Fibroblast of peridontal ligament (primary cell): ENCODE results near the gene TMEM123.

Source experiments
- DNase-seq: peaks from one replicate; pipeline ENCODE4 v3.0.0-alpha.2; 2010; ENCODE audit errors: extremely low read depth

TMEM123 gene

GRCh38 chr11:102361086-102362031 is 91.2 kb downstream of the TMEM123 start:
- DNase-seq, result peak; percentile 76

- no peak for DNase-seq
These were observed 91.9 kb downstream of the TMEM123 start for GRCh38 chr11:102360681-102361080.

DNA sequence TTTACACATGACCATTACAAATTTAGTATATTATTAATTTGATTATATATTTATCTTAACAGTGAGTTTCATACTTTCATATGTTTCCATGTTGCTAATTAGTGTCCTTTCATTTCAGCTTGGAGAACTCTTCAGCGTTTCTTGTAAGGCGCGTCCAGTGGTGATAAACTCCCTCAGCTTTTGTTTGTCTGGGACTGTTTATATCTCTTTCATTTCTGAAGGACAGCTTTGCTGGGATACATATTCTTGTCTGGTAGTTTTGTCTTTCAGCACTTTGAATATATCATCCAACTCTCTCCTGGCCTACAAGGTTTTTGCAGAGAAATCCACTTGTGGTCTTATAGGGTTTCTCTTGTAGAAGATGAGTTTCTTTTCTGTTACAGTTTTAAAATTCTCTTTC is 93.2 kb downstream of the TMEM123 start:
- DNase-seq, result no peak

GRCh38 chr11:102357116-102357515 is 95.4 kb downstream of the TMEM123 start:
- DNase-seq, result no peak

- DNase-seq, result peak; percentile 67
These were observed 104.8 kb downstream of the TMEM123 start for GRCh38 chr11:102347462-102348370.

DNA sequence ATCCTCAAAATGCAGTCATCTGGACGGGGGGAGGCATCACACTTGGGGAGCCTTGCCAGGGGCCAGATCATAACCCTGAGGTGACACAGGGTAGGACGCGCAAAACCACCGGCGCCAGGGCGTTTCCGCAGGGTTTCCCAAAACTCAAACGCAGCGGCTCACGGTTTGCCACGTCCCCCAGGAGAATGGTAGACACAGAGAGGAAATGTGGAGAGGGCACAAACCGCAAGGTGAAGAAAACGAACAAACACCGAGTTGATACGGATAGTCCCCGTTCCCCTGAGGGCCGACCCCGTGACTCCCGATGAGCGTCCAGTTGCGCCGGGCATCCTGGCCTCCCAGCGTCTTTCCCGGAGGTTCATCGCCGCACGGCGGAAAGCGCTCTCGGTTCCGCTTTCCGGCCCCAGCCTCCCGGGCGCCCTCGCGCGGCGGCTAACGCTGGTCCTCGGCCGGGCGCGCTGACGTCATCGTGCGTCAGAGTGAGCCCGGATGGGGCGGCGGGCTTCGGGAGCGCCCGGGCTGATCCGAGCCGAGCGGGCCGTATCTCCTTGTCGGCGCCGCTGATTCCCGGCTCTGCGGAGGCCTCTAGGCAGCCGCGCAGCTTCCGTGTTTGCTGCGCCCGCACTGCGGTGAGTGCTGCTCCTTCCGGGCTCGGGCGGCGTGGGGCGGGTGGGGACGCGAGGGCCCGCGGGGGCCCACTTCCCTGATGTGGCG is 105.7 kb downstream of the TMEM123 start, which contains the start of gene BIRC2:
BIRC2 (plus strand) TSS at position 467 of the 714 bp plus-strand sequence. CDS start 2,641 bp downstream, outside the sequence.
- peak; percentile 89 for DNase-seq

GRCh38 chr11:102346456-102346747 is 106.2 kb downstream of the TMEM123 start:
- no peak for DNase-seq
